ENCODE measurements around the gene NDST3.

DNA sequence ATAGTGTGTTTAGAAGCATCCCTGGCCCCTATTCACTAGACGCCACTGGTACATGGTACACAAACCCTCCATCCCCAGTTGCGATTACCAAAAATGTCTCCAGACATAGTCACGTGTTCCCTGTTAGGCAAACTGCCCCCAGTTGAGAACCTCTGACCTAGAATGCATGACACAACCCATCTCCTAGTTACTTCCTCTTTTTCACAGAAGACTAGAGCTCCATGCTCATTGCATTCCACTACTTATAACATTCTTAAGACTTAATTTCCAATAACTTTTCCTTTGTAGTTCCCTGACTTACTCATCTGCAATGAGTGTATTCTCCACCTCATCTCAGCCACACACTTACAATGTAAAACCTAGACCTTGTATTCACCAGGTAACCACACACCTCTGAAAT is 249.9 kb downstream of the NDST3 start:
- no peak for TF ChIP-seq POLR2A (IDR thresholded peaks at IDR 0.05)
- TF ChIP-seq, protein P1, sequence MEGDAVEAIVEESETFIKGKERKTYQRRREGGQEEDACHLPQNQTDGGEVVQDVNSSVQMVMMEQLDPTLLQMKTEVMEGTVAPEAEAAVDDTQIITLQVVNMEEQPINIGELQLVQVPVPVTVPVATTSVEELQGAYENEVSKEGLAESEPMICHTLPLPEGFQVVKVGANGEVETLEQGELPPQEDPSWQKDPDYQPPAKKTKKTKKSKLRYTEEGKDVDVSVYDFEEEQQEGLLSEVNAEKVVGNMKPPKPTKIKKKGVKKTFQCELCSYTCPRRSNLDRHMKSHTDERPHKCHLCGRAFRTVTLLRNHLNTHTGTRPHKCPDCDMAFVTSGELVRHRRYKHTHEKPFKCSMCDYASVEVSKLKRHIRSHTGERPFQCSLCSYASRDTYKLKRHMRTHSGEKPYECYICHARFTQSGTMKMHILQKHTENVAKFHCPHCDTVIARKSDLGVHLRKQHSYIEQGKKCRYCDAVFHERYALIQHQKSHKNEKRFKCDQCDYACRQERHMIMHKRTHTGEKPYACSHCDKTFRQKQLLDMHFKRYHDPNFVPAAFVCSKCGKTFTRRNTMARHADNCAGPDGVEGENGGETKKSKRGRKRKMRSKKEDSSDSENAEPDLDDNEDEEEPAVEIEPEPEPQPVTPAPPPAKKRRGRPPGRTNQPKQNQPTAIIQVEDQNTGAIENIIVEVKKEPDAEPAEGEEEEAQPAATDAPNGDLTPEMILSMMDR (IDR thresholded peaks at IDR 0.05) = no peak
- TF ChIP-seq POLR2AphosphoS5 (IDR thresholded peaks at IDR 0.05) = no peak
- no peak for TF ChIP-seq EP300 (IDR thresholded peaks at IDR 0.05)

All from gastroesophageal sphincter (tissue), 3 donors.